Mammary epithelial cell (primary cell): Measurements from ENCODE around the gene RPS6KA2.

ENCODE experiments used
- EZH2 ChIP-seq: IDR thresholded peaks from 2 replicates; pipeline ENCODE4 v1.6.1; 2012; ENCODE audit warnings: low read length, inconsistent platforms, borderline replicate concordance
- TF ChIP-seq, protein P1 (sequence below), 2 donors: IDR thresholded peaks in 1 of 2; conservative IDR thresholded peaks in 1 of 2; 2 replicates each; pipeline ENCODE4 v1.5.1; 2011 to 2012; ENCODE audit warnings: inconsistent platforms in 2 of 2, low read length in 2 of 2, mild to moderate bottlenecking in 2 of 2, control low read depth in 1 of 2, low read depth in 1 of 2; ENCODE audit not compliant: insufficient read depth in 1 of 2; ENCODE audit errors: extremely low read depth in 1 of 2

DNA sequence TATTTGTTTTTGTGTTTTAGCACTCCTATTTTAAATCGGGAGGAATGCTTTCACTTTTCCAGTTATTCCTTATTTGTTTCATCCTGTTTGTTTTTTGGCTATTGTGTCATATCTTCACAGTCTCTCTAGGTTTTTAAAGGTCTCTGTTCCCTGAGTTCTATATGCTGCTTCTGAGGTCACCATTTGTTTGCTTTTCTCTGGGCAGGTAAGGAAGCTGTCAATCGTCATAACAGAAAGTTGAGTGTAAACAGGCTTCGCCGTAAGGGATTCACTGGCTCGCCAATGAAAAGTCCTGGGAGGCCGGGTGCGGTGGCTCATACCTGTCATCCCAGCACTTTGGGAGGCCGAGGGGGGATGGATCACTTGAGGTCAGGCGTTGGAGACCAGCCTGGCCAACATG is 48.7 kb upstream of the RPS6KA2 start:
- TF ChIP-seq, protein P1, sequence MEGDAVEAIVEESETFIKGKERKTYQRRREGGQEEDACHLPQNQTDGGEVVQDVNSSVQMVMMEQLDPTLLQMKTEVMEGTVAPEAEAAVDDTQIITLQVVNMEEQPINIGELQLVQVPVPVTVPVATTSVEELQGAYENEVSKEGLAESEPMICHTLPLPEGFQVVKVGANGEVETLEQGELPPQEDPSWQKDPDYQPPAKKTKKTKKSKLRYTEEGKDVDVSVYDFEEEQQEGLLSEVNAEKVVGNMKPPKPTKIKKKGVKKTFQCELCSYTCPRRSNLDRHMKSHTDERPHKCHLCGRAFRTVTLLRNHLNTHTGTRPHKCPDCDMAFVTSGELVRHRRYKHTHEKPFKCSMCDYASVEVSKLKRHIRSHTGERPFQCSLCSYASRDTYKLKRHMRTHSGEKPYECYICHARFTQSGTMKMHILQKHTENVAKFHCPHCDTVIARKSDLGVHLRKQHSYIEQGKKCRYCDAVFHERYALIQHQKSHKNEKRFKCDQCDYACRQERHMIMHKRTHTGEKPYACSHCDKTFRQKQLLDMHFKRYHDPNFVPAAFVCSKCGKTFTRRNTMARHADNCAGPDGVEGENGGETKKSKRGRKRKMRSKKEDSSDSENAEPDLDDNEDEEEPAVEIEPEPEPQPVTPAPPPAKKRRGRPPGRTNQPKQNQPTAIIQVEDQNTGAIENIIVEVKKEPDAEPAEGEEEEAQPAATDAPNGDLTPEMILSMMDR (conservative IDR thresholded peaks at IDR 0.05 in 1 of 2, IDR thresholded peaks at IDR 0.05 in 1 of 2; ENCODE audit: extremely low read depth in 1 of 2, insufficient read depth in 1 of 2, low read depth in 1 of 2, low read length in 2 of 2) = no peak
- TF ChIP-seq EZH2 = no peak
